ENCODE measurements around the gene COL23A1.

Gene COL23A1

GRCh38 chr5:178536541-178537466, 53.4 kb downstream of the COL23A1 start:
- Mint-ChIP-seq H3K27me3 (no peaks in the 10 kb centered on the region), H3K27ac (no peak overlapping the region), H3K9me3 (ENCODE audit: low read depth) (no peaks in the 10 kb centered on the region), H3K4me3 (no peak overlapping the region), H3K4me1 (ENCODE audit: low read depth) (no peaks in the 10 kb centered on the region), H3K36me3 (no peaks in the 10 kb centered on the region)

- no peak overlapping the region for H3K4me3 Mint-ChIP-seq
- no peaks in the 10 kb centered on the region for H3K36me3 Mint-ChIP-seq
- no peaks in the 10 kb centered on the region for H3K27me3 Mint-ChIP-seq
- no peaks in the 10 kb centered on the region for H3K9me3 Mint-ChIP-seq (ENCODE audit: low read depth)
- H3K4me1 Mint-ChIP-seq (ENCODE audit: low read depth): no peaks in the 10 kb centered on the region
- H3K27ac Mint-ChIP-seq: no peak overlapping the region
These were observed 54.7 kb downstream of the COL23A1 start for GRCh38 chr5:178535299-178536175.

GRCh38 chr5:178533136-178533535, 57.1 kb downstream of the COL23A1 start:
- no peaks in the 10 kb centered on the region for H3K27me3 Mint-ChIP-seq
- no peaks in the 10 kb centered on the region for H3K36me3 Mint-ChIP-seq
- H3K4me1 Mint-ChIP-seq (ENCODE audit: low read depth): no peaks in the 10 kb centered on the region
- no peak overlapping the region for H3K27ac Mint-ChIP-seq
- no peaks in the 10 kb centered on the region for H3K9me3 Mint-ChIP-seq (ENCODE audit: low read depth)
- H3K4me3 Mint-ChIP-seq: no peak overlapping the region

GRCh38 chr5:178532666-178533065, 57.5 kb downstream of the COL23A1 start:
- Mint-ChIP-seq H3K9me3 (ENCODE audit: low read depth) (no peaks in the 10 kb centered on the region), H3K27ac (no peak overlapping the region), H3K36me3 (no peaks in the 10 kb centered on the region), H3K4me3 (no peak overlapping the region), H3K4me1 (ENCODE audit: low read depth) (no peaks in the 10 kb centered on the region), H3K27me3 (no peaks in the 10 kb centered on the region)

GRCh38 chr5:178532236-178532635, 58.0 kb downstream of the COL23A1 start:
- Mint-ChIP-seq H3K9me3 (ENCODE audit: low read depth) (no peaks in the 10 kb centered on the region), H3K27me3 (no peaks in the 10 kb centered on the region), H3K36me3 (no peaks in the 10 kb centered on the region)

GRCh38 chr5:178531786-178532185, 58.4 kb downstream of the COL23A1 start:
- Mint-ChIP-seq H3K36me3 (no peaks in the 10 kb centered on the region), H3K9me3 (ENCODE audit: low read depth) (no peaks in the 10 kb centered on the region), H3K4me1 (ENCODE audit: low read depth) (no peaks in the 10 kb centered on the region), H3K27me3 (no peaks in the 10 kb centered on the region), H3K4me3 (no peak overlapping the region), H3K27ac (no peak overlapping the region)

More at GRCh38 chr5:178532236-178532635, 58.0 kb downstream of the COL23A1 start:
- Mint-ChIP-seq H3K4me1 (ENCODE audit: low read depth) (no peaks in the 10 kb centered on the region), H3K27ac (no peak overlapping the region), H3K4me3 (no peak overlapping the region)

GRCh38 chr5:178530526-178530925, 59.7 kb downstream of the COL23A1 start:
- no peak overlapping the region for H3K4me3 Mint-ChIP-seq
- no peaks in the 10 kb centered on the region for H3K27me3 Mint-ChIP-seq
- no peaks in the 10 kb centered on the region for H3K4me1 Mint-ChIP-seq (ENCODE audit: low read depth)
- no peaks in the 10 kb centered on the region for H3K36me3 Mint-ChIP-seq
- no peaks in the 10 kb centered on the region for H3K9me3 Mint-ChIP-seq (ENCODE audit: low read depth)
- no peak overlapping the region for H3K27ac Mint-ChIP-seq

GRCh38 chr5:178529080-178529479, 61.1 kb downstream of the COL23A1 start:
- no peaks in the 10 kb centered on the region for H3K9me3 Mint-ChIP-seq (ENCODE audit: low read depth)
- H3K27me3 Mint-ChIP-seq: no peaks in the 10 kb centered on the region
- H3K4me3 Mint-ChIP-seq: no peak overlapping the region
- no peaks in the 10 kb centered on the region for H3K4me1 Mint-ChIP-seq (ENCODE audit: low read depth)
- no peaks in the 10 kb centered on the region for H3K36me3 Mint-ChIP-seq
- H3K27ac Mint-ChIP-seq: no peak overlapping the region

- no peak overlapping the region for H3K4me3 Mint-ChIP-seq
- H3K36me3 Mint-ChIP-seq: no peaks in the 10 kb centered on the region
- no peak overlapping the region for H3K27ac Mint-ChIP-seq
- H3K27me3 Mint-ChIP-seq: no peaks in the 10 kb centered on the region
- H3K9me3 Mint-ChIP-seq (ENCODE audit: low read depth): no peaks in the 10 kb centered on the region
- no peaks in the 10 kb centered on the region for H3K4me1 Mint-ChIP-seq (ENCODE audit: low read depth)
These were observed 62.5 kb downstream of the COL23A1 start for GRCh38 chr5:178527458-178528307.

GRCh38 chr5:178526773-178527457, 63.3 kb downstream of the COL23A1 start:
- no peaks in the 10 kb centered on the region for H3K27me3 Mint-ChIP-seq
- H3K27ac Mint-ChIP-seq: no peak overlapping the region
- no peak overlapping the region for H3K4me3 Mint-ChIP-seq
- no peaks in the 10 kb centered on the region for H3K9me3 Mint-ChIP-seq (ENCODE audit: low read depth)
- no peaks in the 10 kb centered on the region for H3K4me1 Mint-ChIP-seq (ENCODE audit: low read depth)
- H3K36me3 Mint-ChIP-seq: no peaks in the 10 kb centered on the region

- Mint-ChIP-seq H3K9me3 (ENCODE audit: low read depth) (no peaks in the 10 kb centered on the region), H3K4me3 (no peak overlapping the region), H3K27ac (no peak overlapping the region), H3K27me3 (no peaks in the 10 kb centered on the region), H3K36me3 (no peaks in the 10 kb centered on the region), H3K4me1 (ENCODE audit: low read depth) (no peaks in the 10 kb centered on the region)
These were observed 64.1 kb downstream of the COL23A1 start for GRCh38 chr5:178525906-178526732.

GRCh38 chr5:178524093-178524882, 65.9 kb downstream of the COL23A1 start:
- Mint-ChIP-seq H3K36me3 (no peaks in the 10 kb centered on the region), H3K27ac (no peak overlapping the region), H3K27me3 (no peaks in the 10 kb centered on the region), H3K4me1 (ENCODE audit: low read depth) (no peaks in the 10 kb centered on the region), H3K9me3 (ENCODE audit: low read depth) (no peaks in the 10 kb centered on the region), H3K4me3 (no peak overlapping the region)

- H3K27me3 Mint-ChIP-seq: no peaks in the 10 kb centered on the region
- no peaks in the 10 kb centered on the region for H3K4me1 Mint-ChIP-seq (ENCODE audit: low read depth)
- H3K9me3 Mint-ChIP-seq (ENCODE audit: low read depth): no peaks in the 10 kb centered on the region
- H3K4me3 Mint-ChIP-seq: no peak overlapping the region
- H3K27ac Mint-ChIP-seq: no peak overlapping the region
- no peaks in the 10 kb centered on the region for H3K36me3 Mint-ChIP-seq
These were observed 67.8 kb downstream of the COL23A1 start for GRCh38 chr5:178522361-178522760.

All from activated naive CD8-positive, alpha-beta T cell (primary cell).